IPS-18c (cell line): ENCODE data around the gene PPP2R5C.

Experiments used
- H3K4me3 ChIP-seq: 2 replicates; pipeline ENCODE4 v1.7.0; 2013; ENCODE audit warnings: low read depth, mild to moderate bottlenecking, low read length, moderate library complexity; ENCODE audit not compliant: insufficient read depth
- H3K9me3 ChIP-seq: one replicate; pipeline ENCODE4 v1.6.1; 2013; ENCODE audit warnings: mild to moderate bottlenecking, low read length, moderate library complexity; ENCODE audit not compliant: control insufficient read depth, insufficient read depth

The PPP2R5C gene

GRCh38 chr14:101897326-101897725, 135.8 kb downstream of the PPP2R5C start:
- Histone ChIP-seq H3K4me3 (no peak overlapping the region), H3K9me3 (peaks cover 3% of the 10 kb centered on the region)

GRCh38 chr14:101898416-101898815, 136.9 kb downstream of the PPP2R5C start:
- peaks cover 3% of the 10 kb centered on the region for H3K9me3 ChIP-seq
- no peak overlapping the region for H3K4me3 ChIP-seq

- H3K9me3 ChIP-seq = peaks cover 3% of the 10 kb centered on the region
- no peak overlapping the region for H3K4me3 ChIP-seq
These were observed 137.8 kb downstream of the PPP2R5C start for GRCh38 chr14:101899263-101899662.

GRCh38 chr14:101900253-101900652, 138.7 kb downstream of the PPP2R5C start:
- Histone ChIP-seq H3K4me3 (no peak overlapping the region), H3K9me3 (peaks cover 3% of the 10 kb centered on the region)

GRCh38 chr14:101903111-101903561, 141.6 kb downstream of the PPP2R5C start:
- no peak overlapping the region for H3K4me3 ChIP-seq

GRCh38 chr14:101905614-101906013, 144.1 kb downstream of the PPP2R5C start:
- Histone ChIP-seq H3K4me3 (no peak overlapping the region), H3K9me3 (peaks cover 3% of the 10 kb centered on the region)

More at GRCh38 chr14:101903111-101903561, 141.6 kb downstream of the PPP2R5C start:
- peaks cover 3% of the 10 kb centered on the region for H3K9me3 ChIP-seq

GRCh38 chr14:101906645-101907044, 145.1 kb downstream of the PPP2R5C start:
- H3K9me3 ChIP-seq = no peaks in the 10 kb centered on the region
- H3K4me3 ChIP-seq = no peak overlapping the region

- Histone ChIP-seq H3K4me3 (no peak overlapping the region), H3K9me3 (no peaks in the 10 kb centered on the region)
These were observed 146.1 kb downstream of the PPP2R5C start for GRCh38 chr14:101907619-101908018.

GRCh38 chr14:101908795-101909194, 147.3 kb downstream of the PPP2R5C start:
- Histone ChIP-seq H3K4me3 (no peak overlapping the region), H3K9me3 (no peaks in the 10 kb centered on the region)

- Histone ChIP-seq H3K4me3 (no peak overlapping the region), H3K9me3 (no peaks in the 10 kb centered on the region)
These were observed 148.0 kb downstream of the PPP2R5C start for GRCh38 chr14:101909371-101910096.

- no peak overlapping the region for H3K4me3 ChIP-seq
- H3K9me3 ChIP-seq = no peaks in the 10 kb centered on the region
These were observed 151.3 kb downstream of the PPP2R5C start for GRCh38 chr14:101912841-101913240.

- Histone ChIP-seq H3K9me3 (no peaks in the 10 kb centered on the region), H3K4me3 (no peak overlapping the region)
These were observed 152.6 kb downstream of the PPP2R5C start for GRCh38 chr14:101914083-101914482.

GRCh38 chr14:101915871-101916815, 154.6 kb downstream of the PPP2R5C start:
- no peaks in the 10 kb centered on the region for H3K9me3 ChIP-seq

GRCh38 chr14:101916816-101917412, 155.4 kb downstream of the PPP2R5C start:
- H3K9me3 ChIP-seq = no peaks in the 10 kb centered on the region
- H3K4me3 ChIP-seq = no peak overlapping the region

More at GRCh38 chr14:101915871-101916815, 154.6 kb downstream of the PPP2R5C start:
- no peak overlapping the region for H3K4me3 ChIP-seq

- H3K4me3 ChIP-seq = no peak overlapping the region
These were observed 156.0 kb downstream of the PPP2R5C start for GRCh38 chr14:101917413-101918017.

GRCh38 chr14:101918065-101918989, 156.8 kb downstream of the PPP2R5C start:
- Histone ChIP-seq H3K9me3 (no peaks in the 10 kb centered on the region), H3K4me3 (no peak overlapping the region)

More at GRCh38 chr14:101917413-101918017, 156.0 kb downstream of the PPP2R5C start:
- no peaks in the 10 kb centered on the region for H3K9me3 ChIP-seq
